DOHH2 (cell line): ENCODE data around the gene PRKG2.
"Not testable (repeated sequence)": the region's sequence is repeated elsewhere in the genome, so short reads cannot be mapped to it uniquely, and the experiment has no call there.

ENCODE experiments used
- H3F3A ChIP-seq: fragments of 200-600 bp; sonication (generic), shearing (Covaris generic); 2 replicates; pipeline ENCODE4 v1.6.0; 2016; ENCODE audit warnings: antibody characterized with exemption, mild to moderate bottlenecking; ENCODE audit not compliant: control insufficient read depth, insufficient read depth
- H3K27ac ChIP-seq: fragments of 200-600 bp; sonication (generic); 2 replicates; pipeline ENCODE4 v1.5.1; 2014; ENCODE audit warnings: low read depth, mild to moderate bottlenecking, low read length, moderate library complexity
- H3K27me3 ChIP-seq: fragments of 200-600 bp; sonication (generic); 2 replicates; pipeline ENCODE4 v1.6.1; 2014; ENCODE audit warnings: mild to moderate bottlenecking, low read length, mixed read lengths; ENCODE audit not compliant: control insufficient read depth
- H3K36me3 ChIP-seq: fragments of 200-600 bp; sonication (generic); 2 replicates; pipeline ENCODE4 v1.6.1; 2014; ENCODE audit warnings: mild to moderate bottlenecking, low read length, moderate library complexity, mixed read lengths; ENCODE audit not compliant: control insufficient read depth
- H3K4me1 ChIP-seq: fragments of 200-600 bp; sonication (generic); 2 replicates; pipeline ENCODE4 v1.6.1; 2014; ENCODE audit warnings: mild to moderate bottlenecking, low read length, mixed read lengths; ENCODE audit not compliant: control insufficient read depth
- H3K4me2 ChIP-seq: fragments of 200-600 bp; sonication (generic); 2 replicates; pipeline ENCODE4 v1.6.0; 2014; ENCODE audit warnings: mild to moderate bottlenecking, low read length, moderate library complexity
- H3K4me3 ChIP-seq: fragments of 200-600 bp; sonication (generic); 2 replicates; pipeline ENCODE4 v1.5.1; 2014; ENCODE audit warnings: mild to moderate bottlenecking, low read length, mixed read lengths
- H3K79me2 ChIP-seq: fragments of 200-600 bp; sonication (generic); 2 replicates; pipeline ENCODE4 v1.6.1; 2014; ENCODE audit warnings: mild to moderate bottlenecking, low read length, mixed read lengths; ENCODE audit not compliant: control insufficient read depth
- H3K9me2 ChIP-seq: fragments of 200-600 bp; sonication (generic); replicated peaks from 2 replicates; pipeline ENCODE4 v1.6.1; 2014; ENCODE audit warnings: mild to moderate bottlenecking, low read length, mixed read lengths; ENCODE audit not compliant: control insufficient read depth
- H3K9me3 ChIP-seq: fragments of 200-600 bp; sonication (generic); 2 replicates; pipeline ENCODE4 v1.6.1; 2014; ENCODE audit warnings: antibody characterized with exemption, low read length, mixed read lengths; ENCODE audit not compliant: control insufficient read depth, insufficient read depth
- H4K20me1 ChIP-seq: fragments of 200-600 bp; sonication (generic); 2 replicates; pipeline ENCODE4 v1.6.0; 2014; ENCODE audit warnings: low read depth, mild to moderate bottlenecking, antibody characterized with exemption, low read length, moderate library complexity; ENCODE audit not compliant: control insufficient read depth, insufficient read depth
- EZH2phosphoT487 ChIP-seq: fragments of 200-600 bp; sonication (generic); IDR thresholded peaks from 2 replicates; pipeline ENCODE4 v1.6.1; 2017; ENCODE audit warnings: borderline replicate concordance, mild to moderate bottlenecking, antibody characterized with exemption, low read length, moderate library complexity, mixed read lengths
- TF ChIP-seq, protein P1 (sequence below): fragments of 200-600 bp; sonication (generic); IDR thresholded peaks from one replicate; pipeline ENCODE4 v1.5.1; 2014; ENCODE audit warnings: antibody characterized with exemption, mild to moderate bottlenecking, low read depth, low read length; ENCODE audit not compliant: poor library complexity, severe bottlenecking

Gene PRKG2

GRCh38 chr4:81227138-81227537 lies 12.1 kb upstream of the PRKG2 start:
- no peak overlapping the region for H3K27ac ChIP-seq
- no peak overlapping the region for H3K4me2 ChIP-seq
- no peaks in the 10 kb centered on the region for H3K9me2 ChIP-seq
- no peaks in the 10 kb centered on the region for H3K79me2 ChIP-seq
- H3K36me3 ChIP-seq: no peaks in the 10 kb centered on the region
- H3K9me3 ChIP-seq: peaks cover 12% of the 10 kb centered on the region; the same call in 1 of the 2 replicates
- H3K4me1 ChIP-seq: no peaks in the 10 kb centered on the region
- no peak overlapping the region for H3K4me3 ChIP-seq
- H3K27me3 ChIP-seq: no peaks in the 10 kb centered on the region
- TF ChIP-seq, protein P1, sequence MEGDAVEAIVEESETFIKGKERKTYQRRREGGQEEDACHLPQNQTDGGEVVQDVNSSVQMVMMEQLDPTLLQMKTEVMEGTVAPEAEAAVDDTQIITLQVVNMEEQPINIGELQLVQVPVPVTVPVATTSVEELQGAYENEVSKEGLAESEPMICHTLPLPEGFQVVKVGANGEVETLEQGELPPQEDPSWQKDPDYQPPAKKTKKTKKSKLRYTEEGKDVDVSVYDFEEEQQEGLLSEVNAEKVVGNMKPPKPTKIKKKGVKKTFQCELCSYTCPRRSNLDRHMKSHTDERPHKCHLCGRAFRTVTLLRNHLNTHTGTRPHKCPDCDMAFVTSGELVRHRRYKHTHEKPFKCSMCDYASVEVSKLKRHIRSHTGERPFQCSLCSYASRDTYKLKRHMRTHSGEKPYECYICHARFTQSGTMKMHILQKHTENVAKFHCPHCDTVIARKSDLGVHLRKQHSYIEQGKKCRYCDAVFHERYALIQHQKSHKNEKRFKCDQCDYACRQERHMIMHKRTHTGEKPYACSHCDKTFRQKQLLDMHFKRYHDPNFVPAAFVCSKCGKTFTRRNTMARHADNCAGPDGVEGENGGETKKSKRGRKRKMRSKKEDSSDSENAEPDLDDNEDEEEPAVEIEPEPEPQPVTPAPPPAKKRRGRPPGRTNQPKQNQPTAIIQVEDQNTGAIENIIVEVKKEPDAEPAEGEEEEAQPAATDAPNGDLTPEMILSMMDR: no peak
- no peak for TF ChIP-seq EZH2phosphoT487
- H3F3A ChIP-seq: no peaks in the 10 kb centered on the region
- H4K20me1 ChIP-seq: no peaks in the 10 kb centered on the region

DNA sequence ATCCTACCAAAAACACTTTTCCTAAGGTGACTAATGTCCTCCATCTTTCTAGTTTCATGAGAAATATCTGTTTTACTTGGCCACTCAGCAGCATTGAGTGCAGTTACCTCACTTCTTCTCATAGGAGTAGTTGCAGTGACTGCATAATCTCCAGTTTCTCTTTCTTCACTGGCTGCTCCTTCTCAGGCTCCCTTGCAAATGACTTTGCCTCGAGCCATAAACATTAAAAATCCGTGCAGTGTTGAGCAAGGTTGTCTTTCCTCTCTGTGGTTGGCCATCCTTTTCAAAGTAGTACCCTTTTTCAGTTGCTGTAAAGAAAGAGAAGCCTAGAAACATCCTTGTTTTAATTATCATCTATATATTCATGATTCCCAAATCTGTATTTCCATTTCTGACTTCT lies 10.2 kb upstream of the PRKG2 start:
- H3K4me2 ChIP-seq: no peak overlapping the region
- TF ChIP-seq, protein P1: no peak
- TF ChIP-seq EZH2phosphoT487: no peak
- H4K20me1 ChIP-seq: no peaks in the 10 kb centered on the region

DNA sequence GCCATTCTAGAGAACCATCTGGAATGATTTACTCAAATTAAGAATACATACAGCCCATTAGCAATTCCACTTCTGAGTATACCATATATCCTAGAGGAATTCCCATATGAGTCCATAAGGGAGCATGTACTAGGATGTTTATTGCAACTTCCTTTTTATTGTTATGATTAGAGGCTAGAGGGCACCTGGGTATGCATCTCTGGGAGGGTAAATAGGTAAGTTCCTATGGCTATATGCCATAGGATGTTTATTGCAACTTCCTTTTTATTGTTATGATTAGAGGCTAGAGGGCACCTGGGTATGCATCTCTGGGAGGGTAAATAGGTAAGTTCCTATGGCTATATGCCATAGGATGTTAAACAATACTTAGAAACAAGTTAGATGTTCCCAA lies 7.1 kb upstream of the PRKG2 start:
- not testable (repeated sequence) for H4K20me1 ChIP-seq

More for the DNA sequence above, 10.2 kb upstream of the PRKG2 start:
- H3K9me2 ChIP-seq: no peaks in the 10 kb centered on the region
- no peaks in the 10 kb centered on the region for H3F3A ChIP-seq
- no peaks in the 10 kb centered on the region for H3K36me3 ChIP-seq
- no peaks in the 10 kb centered on the region for H3K27me3 ChIP-seq
- no peaks in the 10 kb centered on the region for H3K4me1 ChIP-seq
- no peak overlapping the region for H3K4me3 ChIP-seq
- no peaks in the 10 kb centered on the region for H3K9me3 ChIP-seq
- H3K79me2 ChIP-seq: no peaks in the 10 kb centered on the region
- no peak overlapping the region for H3K27ac ChIP-seq

DNA sequence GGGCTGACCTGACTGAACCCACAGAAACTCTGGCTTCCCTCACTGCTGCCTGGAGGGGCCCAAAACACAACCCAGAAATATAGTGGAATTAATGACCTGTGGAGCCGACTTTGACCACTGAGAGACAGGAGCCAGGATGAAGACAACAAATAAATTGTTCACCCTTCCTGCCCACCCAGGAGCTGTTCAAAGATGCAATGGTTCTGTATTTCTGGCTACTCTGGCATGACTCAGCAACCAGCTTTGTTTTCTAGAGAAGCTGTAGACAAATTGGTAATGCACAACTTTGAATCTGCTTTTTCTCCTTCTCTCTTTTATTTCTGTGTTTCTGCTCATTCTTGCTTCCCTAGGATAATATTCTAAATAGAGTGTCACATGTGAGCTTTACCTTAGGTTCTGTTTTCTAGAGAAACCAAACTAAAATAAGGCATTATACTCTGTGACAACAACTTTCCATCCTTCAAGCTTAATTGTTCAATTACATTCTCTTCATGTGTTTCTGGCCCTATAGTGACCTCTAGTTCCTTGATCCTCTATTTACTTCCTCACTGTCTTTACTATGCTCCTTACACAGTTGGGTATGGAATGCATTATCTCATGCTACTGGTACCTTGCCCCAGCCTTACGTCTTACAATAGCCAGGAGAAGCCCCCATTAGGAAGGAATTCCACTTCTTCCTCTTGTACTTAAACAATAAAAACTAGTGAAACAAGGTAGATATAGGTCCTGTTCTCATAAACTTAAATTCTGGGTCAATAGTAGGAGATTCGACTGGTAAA lies 6.5 kb upstream of the PRKG2 start:
- no peaks in the 10 kb centered on the region for H3K9me3 ChIP-seq
- H3K27me3 ChIP-seq: no peaks in the 10 kb centered on the region
- H3K79me2 ChIP-seq: no peaks in the 10 kb centered on the region
- TF ChIP-seq, protein P1: no peak
- TF ChIP-seq EZH2phosphoT487: no peak
- no peak overlapping the region for H3K4me3 ChIP-seq
- H3K4me1 ChIP-seq: no peaks in the 10 kb centered on the region
- no peaks in the 10 kb centered on the region for H3K9me2 ChIP-seq
- H4K20me1 ChIP-seq: no peaks in the 10 kb centered on the region
- H3K36me3 ChIP-seq: no peaks in the 10 kb centered on the region
- H3F3A ChIP-seq: no peaks in the 10 kb centered on the region
- H3K27ac ChIP-seq: no peak overlapping the region
- H3K4me2 ChIP-seq: no peak overlapping the region

More for the DNA sequence above, 7.1 kb upstream of the PRKG2 start:
- not testable (repeated sequence) for H3F3A ChIP-seq, H3K9me2 ChIP-seq, H3K4me2 ChIP-seq, H3K4me1 ChIP-seq, H3K4me3 ChIP-seq, H3K27ac ChIP-seq, H3K27me3 ChIP-seq, H3K36me3 ChIP-seq, H3K79me2 ChIP-seq, H3K9me3 ChIP-seq
